Right cardiac atrium (tissue), 5 donors: ENCODE measurements around the gene SBNO1. TPM values are rescaled to one million over a fixed set of nuclear protein-coding genes. Genes with fewer than 3 reads are reported as not detected.

Experiments used
- ATAC-seq, 2 donors: fragments of 200-7000 bp; cut with Tn5 transposase; one replicate each; pipeline versions ENCODE4 v1.8.0 to v1.9.1; 2020; ENCODE audit warnings: moderate library complexity in 2 of 2, mild to moderate bottlenecking in 1 of 2
- DNase-seq, 3 donors: peaks; one replicate each; pipeline ENCODE4 v3.0.0-alpha.2; 2020
- H3K27ac ChIP-seq: one replicate; pipeline ENCODE4 v1.5.1; 2013; ENCODE audit warnings: mild to moderate bottlenecking, low read length, control low read depth, moderate library complexity
- H3K27me3 ChIP-seq: one replicate; pipeline ENCODE4 v1.6.1; 2013; ENCODE audit not compliant: control insufficient read depth, insufficient read depth
- H3K4me1 ChIP-seq: one replicate; pipeline ENCODE4 v1.6.1; 2013; ENCODE audit warnings: low read length; ENCODE audit not compliant: control insufficient read depth, insufficient read depth
- H3K4me3 ChIP-seq: one replicate; pipeline ENCODE4 v1.5.1; 2013; ENCODE audit warnings: low read length, control low read depth
- H3K9me3 ChIP-seq: one replicate; pipeline ENCODE4 v1.6.1; 2013; ENCODE audit warnings: low read length; ENCODE audit not compliant: control insufficient read depth
- WGBS: extraction: QIAGEN DNeasy Blood & Tissue Kit; methylation state at CpG from one replicate; pipeline ENCODE4 v1.1.7; 2013; 5-methylcytosine and 5-hydroxymethylcytosine counted together
- intact Hi-C, 4 donors: fragments of 100-400 bp; cut with DNase I; formaldehyde crosslinking; loops; one replicate each; pipeline versions ENCODE4 v1.11.0 to v1.14.0; 2022 to 2023
- polyA plus RNA-seq: library from polyadenylated mRNA; stranded (reverse); fragments of 200-250 nt; gene quantifications from one replicate; pipeline ENCODE4 v1.2.3, GENCODE V29; 2013
- total RNA-seq, 4 donors: library from RNA; stranded (reverse); fragmentation: NEBNext Ultra II Directional; extraction: Animal tissue kit (Norgen Biotek cat#: 25700); gene quantifications; one replicate each; pipeline ENCODE4 v1.2.1, GENCODE V29; 2021
- donor health status: healthy with polysubstance abuse.
- donor health status: DM: no; HTN: yes; CAD: no.
- donor health status: DM: no; HTN: no; CAD: no.
- donor health status: DM: no; HTN: yes; CAD: no; lungs with severe emphysema.
- donor health status: DM: yes; HTN: yes; CAD: no.

Gene SBNO1
- total and polyA plus RNA-seq, 5 donors: 5.7 to 28.7 (median 25.8) TPM

DNA sequence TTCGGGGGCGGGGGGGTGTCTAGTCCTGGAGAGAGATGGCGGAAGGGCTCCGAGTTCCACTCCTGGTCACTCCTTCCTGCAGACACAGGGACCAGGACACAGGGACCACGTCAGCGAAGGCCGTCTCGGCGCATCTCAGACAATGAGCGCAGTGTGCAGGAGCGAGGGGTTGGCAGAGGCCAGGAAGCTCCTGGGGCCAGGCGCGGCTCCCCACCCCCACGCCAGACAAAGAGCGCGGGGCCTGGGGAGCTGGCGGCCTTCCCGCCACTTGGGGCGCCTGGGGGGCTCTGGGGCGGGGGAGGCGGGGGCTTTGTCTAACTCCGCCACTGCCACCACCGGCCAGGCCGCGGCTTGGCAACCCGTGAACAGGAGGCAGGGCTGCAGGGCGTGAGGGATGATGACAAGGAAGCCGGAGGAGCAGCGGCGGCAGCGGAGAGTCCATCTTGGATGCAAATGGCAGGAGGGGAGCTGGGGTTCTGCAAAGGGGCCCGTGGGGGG is 95.2 kb downstream of the SBNO1 start:
- H3K27ac ChIP-seq: peak overlapping the region; percentile 68
- intact Hi-C loops: no loop called here
- DNase-seq (peak; percentile 91 to 93 (median 93)), ATAC-seq (peak; percentile 75 to 80)
- no peaks in the 10 kb centered on the region for H3K9me3 ChIP-seq
- peaks cover 2% of the 10 kb centered on the region for H3K4me1 ChIP-seq
- WGBS: 4% methylated on average over 32 of the region's 32 CpGs
- H3K4me3 ChIP-seq: peak overlapping the region; percentile 98
- H3K27me3 ChIP-seq: no peaks in the 10 kb centered on the region

DNA sequence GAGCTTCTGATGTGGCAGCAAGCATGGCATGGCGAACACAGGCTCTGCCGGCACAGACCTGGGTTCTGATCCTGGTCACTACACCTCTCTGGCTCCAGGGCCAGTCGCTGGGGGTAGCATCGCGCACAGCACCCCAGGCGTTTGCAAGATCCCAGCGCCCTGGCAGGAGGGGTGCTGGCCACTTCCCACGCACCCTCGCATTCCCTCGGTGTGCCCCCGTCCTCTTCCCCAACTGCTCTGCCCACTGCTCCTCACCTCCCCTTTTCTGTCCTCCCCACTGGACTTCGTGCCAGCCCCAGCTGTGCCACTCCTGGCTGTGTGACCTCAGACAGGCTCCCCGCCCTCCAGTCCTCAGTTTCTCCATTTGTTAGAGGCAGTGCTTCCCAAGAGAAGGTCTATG is 95.8 kb downstream of the SBNO1 start:
- peak in 1 of 3 donors; percentile 31 for DNase-seq
- intact Hi-C loops: no loop called here

DNA sequence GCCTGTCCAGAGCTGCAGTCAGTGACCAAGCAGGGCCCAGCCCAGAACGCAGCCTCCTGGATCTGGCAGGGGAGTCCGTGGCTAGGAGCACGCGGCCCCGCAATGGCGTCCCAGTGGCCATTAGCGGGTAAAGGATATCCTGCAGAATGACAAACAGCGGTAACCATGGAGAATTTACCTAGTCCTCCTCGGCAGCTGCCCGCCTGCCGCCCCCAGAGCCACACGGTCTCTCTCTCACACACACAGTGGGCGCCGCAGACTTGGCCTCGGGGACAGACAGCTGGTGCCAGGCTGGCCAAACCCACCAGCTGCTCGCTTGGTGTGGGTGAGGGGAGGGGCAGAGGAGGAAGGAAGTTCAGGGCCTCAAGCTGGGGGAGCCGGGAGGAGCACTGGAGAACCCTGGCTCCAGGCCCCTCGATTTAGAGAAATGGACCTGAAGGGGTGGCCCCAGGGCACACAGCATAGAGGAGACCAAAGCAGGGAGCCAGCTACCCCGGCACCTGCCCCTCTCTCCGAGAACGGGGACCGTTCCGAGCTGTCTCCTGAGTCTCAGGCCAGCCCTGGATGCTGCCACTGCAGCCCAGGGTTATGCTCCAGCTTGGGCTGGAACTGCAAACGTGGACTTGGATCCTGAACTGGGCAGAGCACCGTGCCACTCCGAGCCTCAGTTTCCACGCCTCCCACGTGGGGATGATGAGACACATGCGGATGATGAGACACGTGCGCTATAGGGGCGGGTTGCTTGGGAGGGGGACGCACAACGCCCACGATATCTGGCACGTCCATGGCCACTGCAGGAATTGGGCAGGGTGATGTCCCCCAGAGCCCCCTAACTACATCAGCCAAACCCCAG is 96.4 kb downstream of the SBNO1 start:
- intact Hi-C loops: no loop called here
- DNase-seq (peak; percentile 37 to 77 (median 65)), ATAC-seq (peak in 1 of 2 donors; percentile 2)
- H3K9me3 ChIP-seq: no peaks in the 10 kb centered on the region
- no peaks in the 10 kb centered on the region for H3K27me3 ChIP-seq
- peaks cover 2% of the 10 kb centered on the region for H3K4me1 ChIP-seq
- H3K4me3 ChIP-seq: no peak overlapping the region
- H3K27ac ChIP-seq: no peak overlapping the region
- WGBS: 40% methylated on average over 36 of the region's 36 CpGs

More for the DNA sequence above, 95.8 kb downstream of the SBNO1 start:
- peak overlapping the region; percentile 1 for H3K27ac ChIP-seq
- WGBS: 61% methylated on average over 13 of the region's 13 CpGs
- H3K27me3 ChIP-seq: no peaks in the 10 kb centered on the region
- H3K9me3 ChIP-seq: no peaks in the 10 kb centered on the region
- peaks cover 2% of the 10 kb centered on the region for H3K4me1 ChIP-seq
- H3K4me3 ChIP-seq: no peak overlapping the region
- ATAC-seq: no peak

DNA sequence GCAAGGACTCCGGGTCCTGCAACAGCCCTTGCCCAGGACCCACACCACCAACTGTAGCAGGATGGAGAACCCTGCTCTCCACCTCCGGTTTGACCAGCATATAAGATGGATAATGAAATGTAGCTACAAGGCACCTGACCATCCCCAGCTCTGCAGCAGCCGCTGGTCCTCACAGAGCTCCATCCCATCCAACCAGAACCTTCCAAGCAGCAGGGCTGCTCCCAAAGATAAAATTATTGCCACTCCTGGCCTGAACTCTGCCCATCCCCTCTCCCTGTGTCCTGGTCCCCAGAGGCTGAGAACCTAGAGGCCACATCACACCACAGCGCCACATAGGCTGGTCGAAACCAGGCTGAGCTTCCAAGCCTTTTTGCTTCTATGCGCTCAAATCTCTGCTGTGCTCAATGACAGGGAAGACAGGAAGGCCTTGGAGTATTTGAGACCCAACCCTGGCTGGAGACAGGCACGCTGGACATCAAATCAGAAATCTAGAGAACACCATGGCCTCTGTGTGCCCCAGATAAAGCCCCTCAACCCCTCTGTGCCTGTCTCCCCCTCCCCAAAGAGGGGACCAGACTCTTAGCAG is 97.2 kb downstream of the SBNO1 start:
- intact Hi-C loops: no loop called here
- WGBS: 88% methylated on average over 7 of the region's 7 CpGs
- H3K27ac ChIP-seq: no peak overlapping the region

DNA sequence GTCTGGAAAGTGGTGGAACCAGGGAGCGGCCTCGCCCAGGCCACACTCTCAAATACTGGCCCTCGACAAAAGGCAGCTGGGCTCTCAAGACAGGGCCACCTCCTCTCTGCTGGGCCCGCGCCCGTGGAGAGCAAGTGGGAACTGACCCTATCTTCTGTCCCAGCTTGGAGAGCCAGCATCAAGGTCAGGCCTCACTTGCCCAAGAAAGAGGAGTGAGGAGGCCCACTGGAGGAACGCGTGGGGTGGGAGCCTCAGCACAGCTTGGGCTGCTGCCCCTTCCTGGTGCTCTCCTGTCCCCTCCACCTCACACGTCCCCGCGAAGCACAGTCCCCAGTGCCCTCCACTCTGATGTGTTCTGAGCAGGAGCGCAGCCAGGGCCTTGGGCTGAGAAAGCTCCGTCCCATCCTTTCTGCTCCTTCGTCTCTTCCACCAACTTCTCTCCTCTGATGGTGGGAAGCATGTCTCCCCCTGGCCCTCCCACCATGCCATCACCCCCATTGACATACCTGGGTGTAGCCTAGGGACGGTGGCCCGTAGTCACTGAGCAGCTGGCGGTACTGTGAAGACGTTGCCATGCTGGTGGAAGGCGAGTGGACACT is 97.9 kb downstream of the SBNO1 start:
- Histone ChIP-seq H3K4me1 (peaks cover 2% of the 10 kb centered on the region), H3K9me3 (no peaks in the 10 kb centered on the region), H3K4me3 (no peak overlapping the region), H3K27me3 (no peaks in the 10 kb centered on the region), H3K27ac (no peak overlapping the region)
- ATAC-seq (no peak), DNase-seq (peak in 1 of 3 donors; percentile 63)
- intact Hi-C loops: no loop called here
- WGBS: 83% methylated on average over 19 of the region's 19 CpGs

More for the DNA sequence above, 97.2 kb downstream of the SBNO1 start:
- no peak for DNase-seq
- H3K4me3 ChIP-seq: no peak overlapping the region
- H3K4me1 ChIP-seq: peaks cover 2% of the 10 kb centered on the region
- no peaks in the 10 kb centered on the region for H3K27me3 ChIP-seq
- no peak for ATAC-seq
- no peaks in the 10 kb centered on the region for H3K9me3 ChIP-seq

DNA sequence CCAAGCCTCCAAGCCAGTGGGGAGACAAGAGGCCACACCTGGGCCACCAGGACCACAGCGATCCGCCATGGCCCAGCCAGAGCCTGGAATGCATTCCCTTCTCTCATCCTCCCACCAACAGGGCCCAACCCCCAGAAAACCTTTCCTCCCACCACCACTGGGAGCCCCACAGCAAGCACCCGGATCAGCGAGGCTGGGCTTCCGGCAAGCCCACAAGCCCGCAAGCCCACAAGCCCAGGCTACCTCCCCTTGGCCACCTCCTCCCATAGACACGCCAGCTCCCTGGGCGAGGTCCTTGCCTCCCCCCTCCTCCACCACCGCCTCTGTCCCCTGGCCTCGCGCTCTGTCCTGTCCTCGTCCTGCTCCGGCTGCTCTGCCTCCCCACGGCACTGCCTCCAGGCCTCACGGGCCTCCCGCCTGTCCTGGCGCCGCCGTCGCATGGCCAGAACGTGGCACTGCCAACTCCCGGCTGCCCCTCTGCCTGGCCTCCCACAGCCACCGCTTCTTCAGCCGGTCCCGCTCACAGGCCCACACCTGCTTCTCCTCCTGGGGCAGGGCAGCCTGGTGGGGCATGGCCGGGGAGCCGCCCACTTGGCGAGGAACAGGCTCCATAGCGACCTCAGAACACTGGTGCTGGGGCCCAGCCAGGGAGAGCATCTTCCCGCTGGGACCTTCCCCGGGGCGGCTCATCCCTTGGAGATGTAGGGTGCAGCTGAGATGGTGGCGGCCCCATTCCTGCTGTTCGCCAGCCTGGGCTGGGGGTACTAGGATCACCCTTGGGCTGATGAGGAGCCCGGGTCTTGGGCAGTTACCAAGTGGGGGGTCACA is 98.6 kb downstream of the SBNO1 start:
- DNase-seq: peak in 1 of 3 donors; percentile 68
- WGBS: 85% methylated on average over 35 of the region's 35 CpGs
- Histone ChIP-seq H3K9me3 (no peaks in the 10 kb centered on the region), H3K4me1 (peaks cover 2% of the 10 kb centered on the region), H3K4me3 (no peak overlapping the region), H3K27ac (no peak overlapping the region), H3K27me3 (no peaks in the 10 kb centered on the region)
- no peak for ATAC-seq
- intact Hi-C loops: no loop called here

DNA sequence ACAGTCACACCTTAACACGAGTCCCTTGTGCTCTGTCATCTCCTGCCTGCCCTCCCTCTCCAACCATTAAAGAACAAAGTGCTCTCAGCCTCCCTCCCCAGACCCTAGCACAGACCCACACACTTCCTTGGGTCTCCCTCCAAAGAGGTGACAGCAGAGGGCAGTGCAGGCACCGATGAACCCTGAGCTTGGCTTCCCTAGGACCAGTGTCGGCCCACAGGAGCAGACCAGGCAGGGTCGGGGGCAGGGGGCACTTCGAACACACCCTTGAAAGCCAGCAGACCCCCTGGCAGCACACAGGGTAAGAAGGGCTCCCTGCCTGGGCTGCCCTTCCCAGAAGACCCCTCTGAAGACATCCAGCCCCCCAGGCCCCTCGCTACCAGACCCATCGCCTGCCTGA is 100.0 kb downstream of the SBNO1 start:
- H3K27ac ChIP-seq: no peak overlapping the region
- no peaks in the 10 kb centered on the region for H3K27me3 ChIP-seq
- ATAC-seq: no peak
- no peak for DNase-seq
- WGBS: 51% methylated on average over 7 of the region's 7 CpGs
- no peak overlapping the region for H3K4me3 ChIP-seq
- H3K4me1 ChIP-seq: no peaks in the 10 kb centered on the region
- H3K9me3 ChIP-seq: no peaks in the 10 kb centered on the region
- intact Hi-C loops: no loop called here

DNA sequence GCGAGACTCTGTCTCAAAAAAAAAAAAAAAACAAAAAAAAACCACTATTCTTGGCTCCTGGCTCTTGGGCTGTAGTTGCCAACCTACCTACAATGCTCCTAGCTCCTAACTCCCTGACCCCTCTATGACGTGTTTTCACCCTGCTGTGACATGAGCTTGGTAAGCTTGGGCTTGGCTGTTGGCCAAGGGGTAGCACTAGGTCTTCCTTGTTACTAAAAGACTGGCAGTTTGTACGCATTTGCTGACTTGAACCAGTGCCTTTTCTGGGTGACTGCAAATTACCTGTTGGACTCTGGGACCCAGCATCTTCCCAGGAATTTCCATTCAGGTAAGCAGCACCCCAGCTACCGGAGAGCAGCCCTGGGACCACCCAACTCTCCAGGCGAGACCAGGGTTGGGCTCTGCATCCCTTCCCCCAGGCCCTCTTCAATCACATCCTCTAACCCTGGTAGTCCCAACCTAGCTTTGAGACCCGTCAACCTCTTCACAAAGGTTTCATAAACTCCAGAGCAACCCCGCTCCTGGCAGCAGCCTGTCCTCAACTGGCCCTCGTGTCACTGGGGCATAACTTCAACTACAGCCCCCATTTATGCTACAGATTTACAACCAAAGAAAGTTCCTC is 101.3 kb downstream of the SBNO1 start:
- intact Hi-C loops: no loop called here
- no peaks in the 10 kb centered on the region for H3K9me3 ChIP-seq
- H3K27ac ChIP-seq: no peak overlapping the region
- 87% methylated on average over 8 of the region's 8 CpGs for WGBS
- ATAC-seq (no peak), DNase-seq (no peak)
- H3K4me3 ChIP-seq: no peak overlapping the region
- no peaks in the 10 kb centered on the region for H3K27me3 ChIP-seq
- no peaks in the 10 kb centered on the region for H3K4me1 ChIP-seq

DNA sequence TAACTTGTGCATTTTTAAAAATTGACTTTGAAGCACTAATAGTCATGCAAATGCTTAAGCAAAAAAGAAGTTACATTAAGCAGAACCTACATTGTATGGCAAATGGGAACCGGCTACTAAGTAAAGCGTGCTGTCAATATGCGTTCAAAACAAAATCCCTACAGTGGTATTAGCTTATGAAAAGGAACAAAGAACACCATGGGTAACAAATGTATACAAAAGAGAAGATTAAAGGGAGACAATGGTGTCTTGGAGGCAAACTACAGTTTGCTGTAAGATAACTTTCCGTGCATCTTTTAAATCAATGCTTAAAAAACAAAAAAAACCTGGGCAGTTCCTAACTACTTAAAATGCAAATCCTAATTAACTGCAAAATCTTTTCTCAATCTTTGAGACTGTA is 103.5 kb downstream of the SBNO1 start:
- H3K27me3 ChIP-seq: no peaks in the 10 kb centered on the region
- no peak for DNase-seq
- ATAC-seq: no peak
- H3K27ac ChIP-seq: no peak overlapping the region
- H3K9me3 ChIP-seq: no peaks in the 10 kb centered on the region
- H3K4me1 ChIP-seq: no peaks in the 10 kb centered on the region
- intact Hi-C loops: no loop called here
- 90% methylated on average over 4 of the region's 4 CpGs for WGBS
- H3K4me3 ChIP-seq: no peak overlapping the region

DNA sequence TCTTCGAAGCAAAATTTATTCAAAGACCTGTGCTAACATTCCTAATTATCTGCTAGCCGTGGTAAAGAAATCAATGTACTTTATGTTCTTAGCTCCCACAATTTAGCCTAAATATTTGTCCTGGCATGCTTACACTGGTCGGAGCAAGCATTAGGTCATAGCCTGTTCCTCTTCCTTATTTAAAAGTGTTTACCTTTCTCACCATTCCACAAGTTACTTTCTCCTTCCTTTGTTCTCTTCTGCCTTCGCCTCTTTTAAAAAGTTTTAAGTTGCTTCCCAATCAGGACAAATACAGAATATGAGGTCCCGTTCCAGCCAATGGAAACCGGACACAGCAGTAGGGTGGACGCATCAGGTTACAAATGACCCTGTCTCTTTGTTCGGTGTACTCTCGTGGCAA is 104.6 kb downstream of the SBNO1 start:
- H3K27me3 ChIP-seq: no peaks in the 10 kb centered on the region
- no peaks in the 10 kb centered on the region for H3K9me3 ChIP-seq
- no peak for ATAC-seq
- 79% methylated on average over 9 of the region's 9 CpGs for whole genome bisulfite sequencing
- H3K4me3 ChIP-seq: no peak overlapping the region
- DNase-seq: no peak
- H3K4me1 ChIP-seq: no peaks in the 10 kb centered on the region
- intact Hi-C loops: no loop called here
- H3K27ac ChIP-seq: no peak overlapping the region
